Left ventricle myocardium inferior (tissue), 1 donor: ENCODE measurements around the gene SGMS1. TPM values are rescaled to one million over a fixed set of nuclear protein-coding genes. Genes with fewer than 3 reads are reported as not detected.

Experiments
- DNase-seq: peaks from one replicate; pipeline ENCODE4 v3.0.0-alpha.2; 2020
- H3K27ac ChIP-seq: fragments of 200-600 bp; replicated peaks from 2 replicates; pipeline ENCODE4 v1.8.0; 2021
- H3K27me3 ChIP-seq: fragments of 200-600 bp; 2 replicates; pipeline ENCODE4 v1.8.0; 2021; ENCODE audit warnings: low read depth
- H3K36me3 ChIP-seq: fragments of 200-600 bp; 2 replicates; pipeline ENCODE4 v1.8.0; 2021
- H3K4me1 ChIP-seq: fragments of 200-600 bp; 2 replicates; pipeline ENCODE4 v1.8.0; 2021
- H3K4me3 ChIP-seq: fragments of 200-600 bp; 2 replicates; pipeline ENCODE4 v1.8.0; 2021; ENCODE audit warnings: mild to moderate bottlenecking, moderate library complexity
- H3K9me3 ChIP-seq: fragments of 200-600 bp; replicated peaks from 2 replicates; pipeline ENCODE4 v1.8.0; 2021
- CTCF ChIP-seq: fragments of 200-600 bp; IDR thresholded peaks from 2 replicates; pipeline ENCODE4 v1.8.0; 2021; ENCODE audit warnings: antibody characterized with exemption, mild to moderate bottlenecking, borderline replicate concordance
- intact Hi-C: fragments of 100-400 bp; cut with micrococcal nuclease; formaldehyde crosslinking; loops from one replicate; pipeline ENCODE4 v1.11.0; 2022
- total RNA-seq: library from RNA; stranded (reverse); fragmentation: NEBNext Ultra II Directional; extraction: Animal tissue kit (Norgen Biotek cat#: 25700); gene quantifications from one replicate; pipeline ENCODE4 v1.2.1, GENCODE V29; 2021
- donor health status: DM: no; HTN: yes; CAD: no; lungs with severe emphysema.

The SGMS1 gene
- total RNA-seq, 1 donor from 2014 or later: 18.6 TPM

DNA sequence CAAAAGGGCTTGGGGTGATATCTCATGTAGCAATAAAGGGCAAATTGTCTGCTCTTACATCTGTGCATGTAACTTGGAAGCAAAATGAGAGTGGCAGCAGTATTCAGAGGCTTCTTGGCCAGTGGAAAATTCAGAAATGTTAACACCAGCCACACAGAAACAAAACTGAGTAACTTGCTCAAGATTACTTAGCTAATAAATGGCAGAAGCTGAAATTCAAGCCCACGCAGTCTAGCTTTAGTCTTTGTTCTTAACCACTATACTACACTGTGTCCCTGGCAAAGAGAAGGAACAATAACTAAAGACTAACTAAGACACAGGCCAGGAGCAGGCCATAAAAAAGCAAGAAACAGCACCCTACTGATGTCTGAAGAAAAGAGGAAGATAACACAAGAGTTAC is 186.5 kb downstream of the SGMS1 start:
- H3K27ac ChIP-seq: no peak overlapping the region

DNA sequence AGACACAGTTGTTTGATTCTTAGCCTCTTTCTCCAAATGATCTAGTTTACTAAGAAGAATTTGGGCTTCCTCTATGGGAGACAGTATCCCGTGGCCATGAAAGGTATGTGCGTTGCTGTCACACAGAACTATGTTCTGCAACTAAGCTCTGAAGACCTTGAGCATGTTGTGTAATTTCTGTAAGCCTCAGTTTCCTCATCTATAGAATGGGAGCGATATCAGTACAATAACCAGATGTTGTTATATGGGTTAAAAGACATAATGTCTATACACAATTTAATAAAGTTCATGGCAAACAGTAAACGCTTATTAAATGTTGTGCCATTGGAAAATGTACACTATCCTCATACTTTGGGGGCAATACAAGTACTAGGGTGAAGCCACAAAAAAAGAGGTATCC is 187.0 kb downstream of the SGMS1 start:
- intact Hi-C loops: no loop called here
- DNase-seq: no peak
- Histone ChIP-seq H3K36me3 (no peaks in the 10 kb centered on the region), H3K4me3 (no peak overlapping the region), H3K4me1 (peaks cover 7% of the 10 kb centered on the region), H3K27ac (no peak overlapping the region), H3K27me3 (no peaks in the 10 kb centered on the region), H3K9me3 (no peaks in the 10 kb centered on the region)
- TF ChIP-seq CTCF: no peak

More for the DNA sequence above, 186.5 kb downstream of the SGMS1 start:
- intact Hi-C loops: no loop called here
- DNase-seq: no peak
- H3K36me3 ChIP-seq: no peaks in the 10 kb centered on the region
- no peaks in the 10 kb centered on the region for H3K9me3 ChIP-seq
- no peak for TF ChIP-seq CTCF
- H3K4me1 ChIP-seq: peaks cover 7% of the 10 kb centered on the region
- no peaks in the 10 kb centered on the region for H3K27me3 ChIP-seq
- no peak overlapping the region for H3K4me3 ChIP-seq

- Histone ChIP-seq H3K27ac (peak overlapping the region; percentile 71), H3K27me3 (no peaks in the 10 kb centered on the region), H3K4me1 (peaks cover 7% of the 10 kb centered on the region), H3K9me3 (no peaks in the 10 kb centered on the region), H3K4me3 (no peak overlapping the region), H3K36me3 (no peaks in the 10 kb centered on the region)
- no peak for DNase-seq
- intact Hi-C loops: no loop called here
- no peak for TF ChIP-seq CTCF
Measured at GRCh38 chr10:50432211-50433009, 191.3 kb downstream of the SGMS1 start.

DNA sequence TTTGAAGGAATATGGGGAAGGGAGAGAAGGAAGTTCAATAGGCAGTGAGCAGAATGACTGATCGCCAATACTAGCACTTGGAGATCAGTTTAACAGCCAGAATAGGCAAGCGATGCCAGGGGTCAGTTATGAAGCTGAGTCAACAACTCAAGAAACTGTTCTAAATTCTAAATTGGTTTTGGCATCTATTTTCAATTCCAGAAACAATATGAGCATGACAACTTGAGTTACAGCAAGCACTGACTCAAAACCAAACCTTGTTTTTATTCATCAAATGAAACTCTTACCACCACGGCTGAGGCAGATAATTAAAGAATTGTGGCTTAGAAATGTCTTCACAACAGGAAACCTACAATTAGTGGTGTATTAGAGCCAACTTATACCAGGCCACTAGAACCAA is 192.0 kb downstream of the SGMS1 start:
- Histone ChIP-seq H3K27ac (peak overlapping the region; percentile 71), H3K9me3 (no peaks in the 10 kb centered on the region), H3K27me3 (no peaks in the 10 kb centered on the region), H3K36me3 (no peaks in the 10 kb centered on the region), H3K4me1 (peaks cover 7% of the 10 kb centered on the region), H3K4me3 (peak overlapping the region; percentile 24)
- intact Hi-C loops: no loop called here
- no peak for TF ChIP-seq CTCF
- DNase-seq: no peak

DNA sequence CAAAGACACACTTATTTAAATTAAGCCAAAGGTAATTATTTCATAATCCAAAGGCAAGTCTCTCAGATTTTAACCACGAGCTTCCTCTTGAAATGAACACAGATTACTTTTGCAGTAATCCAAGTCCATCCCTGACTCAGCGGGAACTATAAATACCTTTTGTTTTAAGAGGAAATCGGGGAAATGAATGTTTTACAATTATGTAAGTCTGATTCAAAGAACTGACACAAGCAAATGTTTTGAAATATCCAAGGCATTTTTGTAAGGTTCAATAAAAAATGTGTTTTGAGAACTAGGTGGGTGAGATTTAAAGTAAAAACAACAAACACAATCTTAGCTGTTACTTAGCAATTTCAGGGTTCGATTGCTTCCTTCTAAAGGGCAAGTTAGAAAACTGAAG is 192.6 kb downstream of the SGMS1 start:
- intact Hi-C loops: no loop called here
- no peak for DNase-seq
- Histone ChIP-seq H3K27me3 (no peaks in the 10 kb centered on the region), H3K36me3 (no peaks in the 10 kb centered on the region), H3K4me1 (peaks cover 7% of the 10 kb centered on the region), H3K9me3 (no peaks in the 10 kb centered on the region), H3K27ac (peak overlapping the region; percentile 71), H3K4me3 (peak overlapping the region; percentile 24)
- no peak for TF ChIP-seq CTCF
